Omental fat pad (tissue), 4 donors: Measurements from ENCODE around the gene FXYD2. TPM values are rescaled to one million over a fixed set of nuclear protein-coding genes. Genes with fewer than 3 reads are reported as not detected.
A peak's percentile ranks its signal among the peaks of the same experiment; 100 is the strongest.

Source experiments
- ATAC-seq: fragments of 150-250 bp; one replicate; pipeline ENCODE4 v1.9.1; 2016; ENCODE audit warnings: mild to moderate bottlenecking, moderate library complexity; ENCODE audit not compliant: low FRiP score
- DNase-seq: peaks from one replicate; pipeline ENCODE4 v3.0.0-alpha.2; 2019; ENCODE audit warnings: low spot score
- CTCF ChIP-seq, 3 donors: fragments of 450-650 bp; IDR thresholded peaks; one replicate each; pipeline ENCODE4 v1.5.1; 2016 to 2017; ENCODE audit warnings: antibody characterized with exemption in 3 of 3, mild to moderate bottlenecking in 3 of 3, moderate library complexity in 2 of 3
- total RNA-seq, 4 donors: library from RNA; depleted of rRNA; stranded (reverse); fragments of >200 nt; gene quantifications; one replicate each; pipeline ENCODE4 v1.1.0, GENCODE V29; 2016

FXYD2 gene
- total RNA-seq, 4 donors from 2014 or later, result 1.1 to 4.3 (median 2.0) TPM

GRCh38 chr11:117825538-117826189 is 1.1 kb upstream of the FXYD2 start:
- ATAC-seq (no peak), DNase-seq (peak; percentile 8)
- TF ChIP-seq CTCF (IDR thresholded peaks at IDR 0.05), result no peak

- peak; percentile 24 for DNase-seq
These were observed 561 bp downstream of the FXYD2 start for GRCh38 chr11:117823946-117824420.

GRCh38 chr11:117823294-117823945 is 1.1 kb downstream of the FXYD2 start:
- TF ChIP-seq CTCF (IDR thresholded peaks at IDR 0.05), result no peak
- no peak for ATAC-seq
- peak; percentile 19 for DNase-seq

More at GRCh38 chr11:117823946-117824420, 561 bp downstream of the FXYD2 start:
- TF ChIP-seq CTCF (IDR thresholded peaks at IDR 0.05), result no peak
- peak; percentile 20 for ATAC-seq

DNA sequence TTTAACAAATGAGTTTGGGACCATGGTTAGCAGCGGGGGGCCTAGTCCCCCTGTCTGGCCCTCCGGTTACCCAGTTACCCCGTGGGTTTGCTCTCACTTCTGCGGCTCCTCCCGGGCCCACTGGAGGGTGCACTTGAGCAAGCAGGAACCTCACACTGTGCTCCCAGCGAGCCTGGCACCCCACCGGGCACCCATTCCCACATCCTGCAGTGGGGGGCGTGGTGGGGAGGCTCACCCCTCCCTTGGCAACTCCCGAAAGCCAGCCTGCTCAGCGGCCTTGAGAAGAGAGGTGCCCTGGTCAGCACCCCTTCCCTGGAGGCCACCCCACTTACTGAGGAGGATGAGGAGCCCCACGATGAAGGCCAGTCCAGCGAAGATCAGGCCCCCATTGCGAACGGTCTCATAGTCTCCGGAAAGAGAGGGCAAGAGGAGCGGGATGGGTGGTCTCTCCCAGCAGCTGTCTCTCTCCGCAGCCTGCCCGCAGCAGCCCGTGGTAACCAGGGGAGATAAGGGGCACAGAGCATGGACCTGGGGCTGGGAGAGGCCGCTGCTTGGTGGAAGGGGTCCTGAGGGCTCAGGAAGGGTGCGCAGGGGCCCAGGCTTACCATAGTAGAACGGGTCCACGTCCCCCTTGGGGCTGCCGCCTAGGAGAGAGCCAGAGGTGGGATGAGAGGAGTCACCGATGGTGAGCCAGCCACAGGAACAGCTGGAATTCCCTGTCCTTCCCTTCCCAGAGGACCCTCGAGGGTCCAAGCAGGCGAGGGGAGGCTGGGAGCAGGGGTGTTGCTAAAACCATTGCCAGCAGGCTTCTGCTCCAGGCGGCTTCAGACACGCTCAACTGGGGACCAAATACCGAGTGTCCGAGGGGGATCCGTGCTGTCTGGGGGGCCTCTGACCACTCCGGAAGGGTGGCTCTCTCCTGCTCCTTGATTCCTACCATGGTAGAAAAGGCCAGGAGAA is 2.2 kb downstream of the FXYD2 start:
- DNase-seq, result no peak
- ATAC-seq, result no peak
- no peak for TF ChIP-seq CTCF (IDR thresholded peaks at IDR 0.05)

DNA sequence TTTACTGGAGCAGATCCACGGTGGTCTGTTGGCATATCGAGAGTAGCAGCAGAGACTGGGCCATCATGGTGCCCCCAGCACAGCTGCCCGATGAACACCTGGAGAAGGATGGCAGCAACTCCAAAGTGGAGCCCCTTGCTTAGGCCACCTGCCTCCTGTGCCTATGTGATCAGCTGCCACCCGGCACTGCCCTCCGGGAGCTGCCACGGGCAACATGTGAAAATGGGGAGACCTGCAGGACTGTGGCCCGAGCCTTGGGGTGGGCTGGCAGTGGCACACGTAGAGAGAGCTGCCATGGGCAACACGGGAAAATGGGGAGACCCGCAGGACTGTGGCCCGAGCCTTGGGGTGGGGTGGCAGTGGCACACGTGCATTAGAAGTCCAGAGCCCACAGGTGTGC is 3.1 kb downstream of the FXYD2 start:
- no peak for TF ChIP-seq CTCF (IDR thresholded peaks at IDR 0.05)
- DNase-seq (no peak), ATAC-seq (no peak)

- no peak for DNase-seq
- TF ChIP-seq CTCF (IDR thresholded peaks at IDR 0.05), result no peak
- no peak for ATAC-seq
These were observed 4.0 kb downstream of the FXYD2 start for GRCh38 chr11:117820516-117820915.
